GM12872 (cell line): ENCODE data around the gene CDH9.

Experiments
- TF ChIP-seq, protein P1 (sequence below): IDR thresholded peaks from 3 replicates; pipeline ENCODE4 v1.5.1; 2011; ENCODE audit warnings: low read depth, mild to moderate bottlenecking, low read length, moderate library complexity; ENCODE audit not compliant: insufficient read depth

CDH9 gene

DNA sequence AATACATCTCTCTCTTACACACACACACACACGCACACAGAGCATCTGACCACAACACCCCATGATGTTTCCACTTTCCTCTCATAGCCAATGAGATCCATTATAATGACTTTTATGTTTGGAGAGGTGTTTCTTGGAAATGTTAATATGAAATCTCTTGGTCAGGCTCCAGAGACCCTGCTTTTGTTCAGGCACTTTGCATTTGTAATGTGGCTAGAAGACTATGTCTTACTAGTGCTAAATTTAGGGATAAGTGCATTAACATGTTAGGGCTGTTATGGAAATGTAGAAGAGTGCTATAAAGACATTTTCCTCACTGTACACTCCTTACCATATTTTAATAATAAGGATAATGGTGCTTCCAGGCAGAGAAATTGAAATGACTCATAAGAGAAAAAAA is 3.8 kb downstream of the CDH9 start:
- TF ChIP-seq, protein P1, sequence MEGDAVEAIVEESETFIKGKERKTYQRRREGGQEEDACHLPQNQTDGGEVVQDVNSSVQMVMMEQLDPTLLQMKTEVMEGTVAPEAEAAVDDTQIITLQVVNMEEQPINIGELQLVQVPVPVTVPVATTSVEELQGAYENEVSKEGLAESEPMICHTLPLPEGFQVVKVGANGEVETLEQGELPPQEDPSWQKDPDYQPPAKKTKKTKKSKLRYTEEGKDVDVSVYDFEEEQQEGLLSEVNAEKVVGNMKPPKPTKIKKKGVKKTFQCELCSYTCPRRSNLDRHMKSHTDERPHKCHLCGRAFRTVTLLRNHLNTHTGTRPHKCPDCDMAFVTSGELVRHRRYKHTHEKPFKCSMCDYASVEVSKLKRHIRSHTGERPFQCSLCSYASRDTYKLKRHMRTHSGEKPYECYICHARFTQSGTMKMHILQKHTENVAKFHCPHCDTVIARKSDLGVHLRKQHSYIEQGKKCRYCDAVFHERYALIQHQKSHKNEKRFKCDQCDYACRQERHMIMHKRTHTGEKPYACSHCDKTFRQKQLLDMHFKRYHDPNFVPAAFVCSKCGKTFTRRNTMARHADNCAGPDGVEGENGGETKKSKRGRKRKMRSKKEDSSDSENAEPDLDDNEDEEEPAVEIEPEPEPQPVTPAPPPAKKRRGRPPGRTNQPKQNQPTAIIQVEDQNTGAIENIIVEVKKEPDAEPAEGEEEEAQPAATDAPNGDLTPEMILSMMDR: no peak

DNA sequence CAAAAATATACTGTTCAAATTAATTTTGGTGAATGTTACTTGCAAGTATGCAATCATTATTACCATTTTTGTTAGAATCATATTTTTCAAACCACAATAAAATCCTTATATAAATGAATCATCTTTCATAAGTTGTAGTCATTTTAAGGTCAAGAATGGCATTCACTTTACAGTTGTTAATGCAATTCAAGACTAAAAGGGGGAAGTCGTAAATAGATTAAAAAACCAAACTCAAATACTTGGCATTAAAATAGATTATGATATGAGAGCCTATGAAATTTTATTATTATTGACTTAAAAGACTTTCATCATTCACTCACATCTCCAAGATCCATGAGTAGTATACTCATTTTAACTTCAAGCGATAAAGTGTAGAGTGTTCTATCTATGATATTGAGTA is 11.6 kb downstream of the CDH9 start:
- TF ChIP-seq, protein P1: no peak

DNA sequence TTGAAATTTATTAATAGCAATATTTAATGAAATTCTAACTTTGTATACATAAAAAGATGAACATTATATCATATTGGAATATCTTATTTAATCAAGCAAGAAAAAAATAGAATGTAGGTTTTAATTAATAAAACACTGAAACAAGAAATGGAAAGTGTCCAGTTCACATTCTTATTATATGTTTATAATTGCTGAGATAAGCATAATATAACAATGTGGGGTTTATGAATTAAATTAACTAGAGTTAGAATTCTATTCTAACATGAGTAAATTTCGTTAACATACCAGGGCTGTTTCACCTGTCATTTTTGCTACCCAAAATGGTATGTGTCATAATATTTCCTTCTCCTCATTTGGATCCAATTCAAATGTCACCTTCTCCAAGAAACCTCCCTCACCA is 12.3 kb downstream of the CDH9 start:
- TF ChIP-seq, protein P1: no peak

DNA sequence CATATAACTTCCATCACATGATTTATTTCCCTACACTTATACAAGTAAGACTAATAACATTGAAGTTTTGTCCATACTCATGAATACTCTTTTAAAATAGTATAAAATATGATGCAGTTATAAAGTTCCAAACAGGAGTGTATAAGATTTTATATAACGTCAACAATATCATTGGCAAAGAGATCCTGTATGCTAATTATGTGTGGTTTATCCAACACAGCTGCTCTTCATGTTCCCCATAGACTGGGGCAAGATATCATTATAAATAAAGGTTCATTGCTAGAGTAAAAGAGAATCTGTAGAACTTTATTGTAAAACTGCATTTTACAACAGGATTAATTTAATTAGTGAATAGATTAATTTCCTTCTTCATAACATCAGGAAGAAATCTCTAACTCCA is 16.9 kb downstream of the CDH9 start:
- TF ChIP-seq, protein P1: no peak

DNA sequence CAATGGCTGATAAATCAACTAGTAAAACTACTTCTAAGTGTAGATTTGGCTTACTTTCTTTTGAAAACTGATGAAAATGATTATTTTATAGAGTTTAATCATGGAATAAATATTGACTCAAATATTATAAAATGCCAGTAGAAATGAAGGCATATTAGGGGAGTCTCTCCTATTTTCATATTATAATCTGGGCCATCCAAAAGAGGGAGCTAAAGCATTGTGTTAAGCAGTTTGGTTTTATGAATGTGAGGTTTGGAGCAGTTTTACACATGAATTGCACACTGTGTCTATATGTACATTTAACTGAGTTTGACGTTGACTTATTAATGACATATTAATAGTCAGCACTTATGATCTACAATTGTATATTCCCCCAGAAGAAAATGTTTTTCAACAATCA is 17.4 kb downstream of the CDH9 start:
- TF ChIP-seq, protein P1: no peak

DNA sequence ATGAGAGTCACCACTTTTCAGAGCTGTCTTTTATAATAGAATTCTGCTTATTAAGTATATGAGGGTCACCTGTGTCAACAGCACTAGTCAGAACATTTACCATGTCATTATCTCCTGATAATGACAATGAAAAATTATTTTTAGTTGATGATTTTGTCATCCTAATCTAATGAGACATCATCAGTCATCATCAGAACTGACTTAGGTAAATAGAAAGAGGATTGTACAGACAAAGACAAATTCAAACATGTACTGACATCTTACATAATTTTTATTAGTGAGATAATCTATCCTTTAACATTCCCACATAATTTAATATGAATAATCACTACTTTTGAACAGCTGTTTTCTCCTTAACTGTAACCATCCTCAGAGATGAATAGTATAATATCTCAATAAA is 22.6 kb downstream of the CDH9 start:
- TF ChIP-seq, protein P1: no peak

DNA sequence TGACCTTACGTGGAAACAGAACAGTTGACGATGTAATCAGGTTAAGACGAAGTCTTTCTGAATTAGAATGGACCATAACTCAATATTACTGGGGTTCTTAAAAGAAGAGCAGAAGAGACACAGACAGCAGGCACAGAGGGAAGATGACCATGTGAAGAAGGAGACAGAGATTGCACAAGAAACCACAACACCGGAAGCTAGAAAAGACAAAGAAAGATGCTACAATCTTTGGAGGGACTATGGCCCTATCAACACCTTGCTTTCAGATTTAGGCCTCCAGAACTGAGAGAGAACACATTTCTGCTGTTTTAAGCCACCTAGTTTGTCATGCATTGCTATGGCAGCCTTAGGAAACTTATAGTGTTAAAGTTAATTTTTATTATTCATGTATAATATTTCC is 27.1 kb downstream of the CDH9 start:
- TF ChIP-seq, protein P1: no peak

DNA sequence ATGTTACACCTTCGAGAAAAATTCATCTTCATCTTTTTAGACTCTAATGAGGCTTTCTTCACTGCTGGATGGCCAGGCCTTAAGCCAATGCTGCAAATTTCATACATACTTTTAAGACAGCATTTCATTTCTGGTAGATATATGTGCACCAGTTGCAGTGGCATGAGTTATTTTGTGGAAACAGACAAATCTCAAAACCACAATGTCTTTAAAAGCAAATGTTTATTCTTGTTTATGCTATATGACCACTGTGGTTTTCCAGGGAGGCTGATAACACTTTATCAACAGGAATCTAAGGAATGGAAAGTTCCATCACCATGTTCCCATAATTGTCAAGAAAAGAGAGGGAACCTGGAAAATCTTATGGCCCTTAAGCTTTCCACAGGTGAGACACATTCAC is 27.7 kb downstream of the CDH9 start:
- TF ChIP-seq, protein P1: no peak
